Ascending aorta (tissue), 2 donors: ENCODE results near the gene CRLF2. TPM values are rescaled to one million over a fixed set of nuclear protein-coding genes. Genes with fewer than 3 reads are reported as not detected.

ENCODE experiments used
- DNase-seq, 2 donors: peaks; one replicate each; pipeline ENCODE4 v3.0.0-alpha.2; 2019; ENCODE audit warnings: low spot score in 2 of 2
- H3K27ac ChIP-seq, 2 donors: fragments of 200-600 bp; sonication (generic); one replicate each; pipeline ENCODE4 v1.5.1; 2016 to 2017; ENCODE audit warnings: mild to moderate bottlenecking in 1 of 2
- H3K27me3 ChIP-seq: fragments of 200-600 bp; sonication (generic); one replicate; pipeline ENCODE4 v1.5.1; 2017
- H3K36me3 ChIP-seq, 2 donors: fragments of 200-600 bp; sonication (generic); one replicate each; pipeline ENCODE4 v1.5.1; 2016
- H3K4me1 ChIP-seq, 2 donors: fragments of 200-600 bp; sonication (generic); one replicate each; pipeline ENCODE4 v1.5.1; 2016 to 2017; ENCODE audit warnings: mild to moderate bottlenecking in 1 of 2
- H3K4me3 ChIP-seq, 2 donors: fragments of 200-600 bp; sonication (generic); one replicate each; pipeline ENCODE4 v1.5.1; 2016 to 2017; ENCODE audit warnings: mild to moderate bottlenecking in 1 of 2
- H3K9me3 ChIP-seq, 2 donors: fragments of 200-600 bp; sonication (generic); one replicate each; pipeline ENCODE4 v1.5.1; 2016
- CTCF ChIP-seq, 3 experiments: fragments of 200-600 bp in 2 of 3; fragments of 450-650 bp in 1 of 3; sonication (generic) in 2 of 3; IDR thresholded peaks; one replicate each; pipeline ENCODE4 v1.5.1; 2016 to 2019; ENCODE audit warnings: antibody characterized with exemption in 3 of 3, mild to moderate bottlenecking in 1 of 3, moderate library complexity in 1 of 3
- intact Hi-C: fragments of 100-400 bp; cut with DNase I; formaldehyde crosslinking; loops from one replicate; pipeline ENCODE4 v1.15.1; 2023
- total RNA-seq: library from RNA; depleted of rRNA; stranded (reverse); fragments of >200 nt; gene quantifications from one replicate; pipeline ENCODE4 v1.1.0, GENCODE V29; 2016

The CRLF2 gene
- total RNA-seq, 1 donor from 2014 or later = 1.1 TPM

GRCh38 chrX:1144293-1144692 is 68.2 kb downstream of the CRLF2 start:
- Histone ChIP-seq H3K27ac (no peak overlapping the region), H3K36me3 (no peaks in the 10 kb centered on the region), H3K4me1 (no peaks in the 10 kb centered on the region), H3K27me3 (no peaks in the 10 kb centered on the region), H3K4me3 (no peak overlapping the region), H3K9me3 (no peaks in the 10 kb centered on the region)
- TF ChIP-seq CTCF (IDR thresholded peaks at IDR 0.05) = no peak
- no peak for DNase-seq
- intact Hi-C loops = no loop called here

Other genes with a start within 250 kb of the CRLF2 start
- not detected for gene CSF2RA, start 56.2 kb upstream of the CRLF2 start, total RNA-seq
- 71.9 TPM for gene IL3RA, start 124.1 kb upstream of the CRLF2 start, total RNA-seq
- 535 TPM for gene SLC25A6, start 179.5 kb upstream of the CRLF2 start, total RNA-seq
- gene ASMTL, start 240.3 kb upstream of the CRLF2 start, total RNA-seq = 27.1 TPM